Nephron progenitor cell (in vitro differentiated cells): Measurements from ENCODE around the gene SRSF2.
"Not testable (repeated sequence)": the region's sequence is repeated elsewhere in the genome, so short reads cannot be mapped to it uniquely, and the experiment has no call there.

Source experiments
- DNase-seq: peaks from one replicate; pipeline ENCODE4 v3.0.0; 2021
- H3K27ac Mint-ChIP-seq: 2 replicates; pipeline ENCODE4 v1.8.0; 2021; ENCODE audit warnings: mild to moderate bottlenecking, moderate library complexity, mixed read lengths
- H3K27me3 Mint-ChIP-seq: 2 replicates; pipeline ENCODE4 v1.8.0; 2021; ENCODE audit warnings: mild to moderate bottlenecking, low read depth, mixed read lengths; ENCODE audit not compliant: poor library complexity
- H3K36me3 Mint-ChIP-seq: 2 replicates; pipeline ENCODE4 v1.8.0; 2021; ENCODE audit warnings: low read depth, mixed read lengths
- H3K4me1 Mint-ChIP-seq: 2 replicates; pipeline ENCODE4 v1.8.0; 2021; ENCODE audit warnings: mixed read lengths
- H3K4me3 Mint-ChIP-seq: 2 replicates; pipeline ENCODE4 v1.8.0; 2021; ENCODE audit warnings: mild to moderate bottlenecking, moderate library complexity, mixed read lengths
- H3K9me3 Mint-ChIP-seq: 2 replicates; pipeline ENCODE4 v1.8.0; 2021; ENCODE audit warnings: mild to moderate bottlenecking, moderate library complexity, mixed read lengths
- TF ChIP-seq, protein P1 (sequence below): fragments of 200-600 bp; sonication (generic); IDR thresholded peaks from 2 replicates; pipeline ENCODE4 v1.5.0; 2021; ENCODE audit warnings: antibody characterized with exemption

SRSF2 gene

DNA sequence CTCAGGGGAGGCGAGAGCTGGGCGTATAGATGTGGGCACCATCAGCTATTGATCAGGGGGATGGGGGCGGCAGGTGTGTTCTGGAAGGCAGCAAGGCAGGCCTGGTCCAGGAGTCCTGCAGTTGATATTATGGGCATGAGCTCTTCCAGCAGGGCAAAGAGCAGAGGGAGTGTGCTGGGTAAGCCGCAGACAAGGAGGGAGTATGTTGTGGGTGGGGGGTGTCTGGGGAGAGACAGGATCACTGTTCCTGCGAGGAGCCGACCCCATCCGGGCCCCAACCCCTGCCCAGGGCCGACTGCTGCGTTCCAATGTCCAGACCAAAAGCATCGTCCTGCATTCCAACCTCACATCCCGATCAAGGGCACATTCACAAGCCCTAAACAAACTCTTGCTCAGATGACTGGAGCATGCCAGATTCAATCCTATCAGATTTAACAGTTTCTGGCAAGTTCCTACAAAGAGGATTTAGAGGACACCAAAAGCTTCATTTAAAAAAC, 35.6 kb downstream of the SRSF2 start:
- TF ChIP-seq, protein P1, sequence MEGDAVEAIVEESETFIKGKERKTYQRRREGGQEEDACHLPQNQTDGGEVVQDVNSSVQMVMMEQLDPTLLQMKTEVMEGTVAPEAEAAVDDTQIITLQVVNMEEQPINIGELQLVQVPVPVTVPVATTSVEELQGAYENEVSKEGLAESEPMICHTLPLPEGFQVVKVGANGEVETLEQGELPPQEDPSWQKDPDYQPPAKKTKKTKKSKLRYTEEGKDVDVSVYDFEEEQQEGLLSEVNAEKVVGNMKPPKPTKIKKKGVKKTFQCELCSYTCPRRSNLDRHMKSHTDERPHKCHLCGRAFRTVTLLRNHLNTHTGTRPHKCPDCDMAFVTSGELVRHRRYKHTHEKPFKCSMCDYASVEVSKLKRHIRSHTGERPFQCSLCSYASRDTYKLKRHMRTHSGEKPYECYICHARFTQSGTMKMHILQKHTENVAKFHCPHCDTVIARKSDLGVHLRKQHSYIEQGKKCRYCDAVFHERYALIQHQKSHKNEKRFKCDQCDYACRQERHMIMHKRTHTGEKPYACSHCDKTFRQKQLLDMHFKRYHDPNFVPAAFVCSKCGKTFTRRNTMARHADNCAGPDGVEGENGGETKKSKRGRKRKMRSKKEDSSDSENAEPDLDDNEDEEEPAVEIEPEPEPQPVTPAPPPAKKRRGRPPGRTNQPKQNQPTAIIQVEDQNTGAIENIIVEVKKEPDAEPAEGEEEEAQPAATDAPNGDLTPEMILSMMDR, result no peak
- Mint-ChIP-seq H3K9me3 (no peaks in the 10 kb centered on the region), H3K36me3 (no peaks in the 10 kb centered on the region), H3K27me3 (peaks cover 21% of the 10 kb centered on the region), H3K27ac (no peak overlapping the region), H3K4me1 (peaks cover 70% of the 10 kb centered on the region), H3K4me3 (peak overlapping the region; percentile 65)
- no peak for DNase-seq

DNA sequence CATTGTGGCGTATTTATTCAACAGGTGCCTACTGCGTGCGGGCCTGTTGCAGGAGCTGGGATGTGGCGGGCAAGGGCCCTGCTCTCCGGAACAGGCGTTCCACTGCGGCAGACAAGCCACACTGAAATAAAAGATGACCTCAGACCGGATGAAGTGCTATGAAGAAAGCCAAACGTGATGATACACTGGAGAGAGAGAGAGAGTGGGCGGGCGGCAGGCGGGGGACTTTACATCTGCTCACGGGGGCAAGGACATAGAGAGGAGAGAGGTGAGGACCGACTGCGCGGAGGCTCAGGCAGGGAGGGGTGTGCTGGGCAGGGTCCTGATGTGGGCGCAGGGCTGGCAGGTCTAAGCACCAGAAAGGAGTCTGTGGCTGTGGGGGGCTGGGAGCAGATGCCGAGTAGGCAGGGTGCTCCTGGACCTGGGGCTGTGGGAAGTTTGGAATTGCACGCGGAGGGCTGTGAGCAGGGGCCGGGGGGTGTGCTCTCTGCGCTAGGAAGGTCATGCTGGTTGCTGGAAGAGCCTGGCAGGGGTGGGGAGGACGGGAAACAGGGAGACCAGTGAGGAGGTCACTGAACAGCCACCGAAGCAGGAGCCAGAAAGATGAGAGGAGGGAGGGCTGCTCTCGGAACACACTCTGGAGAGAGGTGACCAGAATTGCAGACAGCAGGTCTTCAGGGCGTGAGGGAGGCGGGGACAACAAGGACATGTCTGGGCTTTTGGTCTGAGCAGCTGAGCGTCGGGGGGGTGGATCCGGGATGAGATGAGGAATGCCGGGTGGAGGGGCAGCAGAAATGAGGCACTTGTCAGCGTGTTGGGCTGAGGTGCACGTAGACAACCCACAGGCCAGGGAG, 36.3 kb downstream of the SRSF2 start:
- Mint-ChIP-seq H3K27me3 (peaks cover 21% of the 10 kb centered on the region), H3K4me3 (peak overlapping the region; percentile 65), H3K27ac (peak overlapping the region; percentile 20), H3K4me1 (peaks cover 73% of the 10 kb centered on the region), H3K9me3 (no peaks in the 10 kb centered on the region), H3K36me3 (no peaks in the 10 kb centered on the region)
- TF ChIP-seq, protein P1, result no peak
- peak; percentile 49 for DNase-seq

DNA sequence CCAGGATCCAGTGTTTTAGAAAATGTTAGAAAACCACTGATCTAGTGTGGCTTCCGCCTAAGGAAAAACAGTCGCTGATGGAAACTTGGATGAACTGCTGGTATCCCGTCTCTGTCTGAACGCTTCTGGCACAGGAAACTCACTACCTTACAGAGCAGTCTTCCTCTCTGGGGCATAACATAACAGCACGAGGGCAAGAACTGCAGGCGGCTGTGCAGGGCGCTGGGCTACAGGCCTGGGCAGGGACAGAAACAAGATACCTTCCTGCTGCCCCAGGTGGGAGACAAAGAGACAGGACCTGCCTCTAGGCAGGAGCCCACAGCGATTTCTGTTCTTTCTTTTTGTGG, 36.9 kb downstream of the SRSF2 start:
- no peaks in the 10 kb centered on the region for H3K36me3 Mint-ChIP-seq
- peak overlapping the region; percentile 65 for H3K4me3 Mint-ChIP-seq
- no peaks in the 10 kb centered on the region for H3K9me3 Mint-ChIP-seq
- DNase-seq, result no peak
- TF ChIP-seq, protein P1, result no peak
- peaks cover 79% of the 10 kb centered on the region for H3K4me1 Mint-ChIP-seq
- peaks cover 15% of the 10 kb centered on the region for H3K27me3 Mint-ChIP-seq
- H3K27ac Mint-ChIP-seq, result no peak overlapping the region

DNA sequence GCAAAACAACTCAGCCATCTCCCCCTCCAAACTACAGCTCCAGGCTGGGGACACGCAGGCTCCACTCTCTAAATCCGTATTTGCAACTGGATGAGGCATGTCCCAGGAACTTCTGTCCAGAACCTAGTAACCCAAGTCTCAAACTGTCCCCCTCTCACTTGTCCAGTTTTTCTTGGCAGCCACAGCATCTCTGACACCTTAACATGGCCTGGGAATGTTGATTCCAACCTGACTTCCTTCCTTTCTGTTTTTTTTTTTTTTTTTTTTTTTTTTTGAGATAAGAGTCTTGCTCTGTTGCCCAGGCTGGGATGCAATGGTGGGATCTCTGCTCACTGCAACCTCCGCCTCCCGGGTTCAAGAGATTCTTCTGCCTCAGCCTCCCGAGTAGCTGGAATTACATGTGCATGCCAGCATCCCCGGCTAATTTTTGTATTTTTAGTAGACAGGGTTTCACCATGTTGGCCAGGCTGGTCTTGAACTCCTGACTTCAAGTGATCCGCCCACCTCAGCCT, 38.6 kb downstream of the SRSF2 start:
- H3K27ac Mint-ChIP-seq, H3K36me3 Mint-ChIP-seq, DNase-seq, H3K4me3 Mint-ChIP-seq, H3K9me3 Mint-ChIP-seq: not testable (repeated sequence)
- peaks cover 79% of the 10 kb centered on the region for H3K4me1 Mint-ChIP-seq
- peaks cover 13% of the 10 kb centered on the region for H3K27me3 Mint-ChIP-seq

DNA sequence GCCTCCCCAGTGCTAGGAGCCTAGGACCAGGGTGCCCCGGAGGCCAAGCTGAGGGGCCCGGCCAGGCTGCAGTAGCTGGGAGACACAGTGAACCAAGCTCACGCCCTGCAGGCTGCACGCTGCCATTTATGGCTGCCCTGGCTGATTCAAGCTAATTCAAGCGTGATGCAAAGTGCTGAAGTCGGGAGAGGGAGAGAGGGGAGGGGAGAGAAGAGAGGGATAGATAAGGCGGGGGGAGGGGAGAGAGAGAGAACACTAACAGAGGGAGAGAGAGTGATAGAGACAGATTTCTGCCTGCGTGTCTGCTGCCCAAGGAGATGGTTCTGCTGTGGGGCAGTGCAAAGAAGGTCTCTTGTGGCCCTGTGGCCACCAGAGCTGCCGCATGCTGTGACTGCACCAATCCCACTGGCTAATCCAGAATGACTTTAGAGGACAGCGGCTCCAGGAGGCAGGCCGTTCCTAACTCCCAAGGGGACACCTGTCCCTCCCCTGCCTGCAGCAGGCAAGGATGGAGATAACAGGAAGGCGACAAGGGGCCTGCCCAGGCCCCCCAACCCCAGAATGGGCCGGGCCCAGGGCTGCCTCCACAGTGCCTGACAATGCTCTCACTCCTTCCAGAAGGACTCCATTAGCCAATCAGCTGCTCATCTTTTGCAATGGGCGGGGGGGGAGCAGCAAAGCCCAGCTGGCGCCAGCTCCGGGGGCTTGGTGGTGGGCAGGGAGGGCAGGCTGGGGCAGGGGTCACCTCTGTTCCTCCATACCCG, 39.2 kb downstream of the SRSF2 start:
- Mint-ChIP-seq H3K36me3 (no peaks in the 10 kb centered on the region), H3K9me3 (no peaks in the 10 kb centered on the region), H3K4me1 (peaks cover 75% of the 10 kb centered on the region), H3K4me3 (peak overlapping the region; percentile 50), H3K27ac (peak overlapping the region; percentile 15), H3K27me3 (peaks cover 13% of the 10 kb centered on the region)
- DNase-seq, result peak; percentile 51
- TF ChIP-seq, protein P1, result no peak
